Stimulated activated CD8-positive, alpha-beta memory T cell treated with anti-CD3 and anti-CD28 coated beads, Interleukin-15, amount 100 ng/mL, for 1 hour (primary cell): ENCODE data around the gene ATXN1.

Experiments used
- DNase-seq: peaks from one replicate; pipeline ENCODE4 v3.0.0-alpha.2; 2020; ENCODE audit warnings: low read depth

Gene ATXN1

GRCh38 chr6:16358531-16359138, 402.6 kb downstream of the ATXN1 start:
- no peak for DNase-seq

GRCh38 chr6:16355699-16356446, 405.4 kb downstream of the ATXN1 start:
- no peak for DNase-seq

GRCh38 chr6:16355238-16355637, 406.0 kb downstream of the ATXN1 start:
- DNase-seq = no peak

- DNase-seq = no peak
Observed at GRCh38 chr6:16354692-16355091, 406.6 kb downstream of the ATXN1 start.

- no peak for DNase-seq
Observed at GRCh38 chr6:16352821-16353438, 408.3 kb downstream of the ATXN1 start.

- DNase-seq = no peak
Observed at GRCh38 chr6:16352258-16352635, 409.0 kb downstream of the ATXN1 start.

- DNase-seq = no peak
Observed at GRCh38 chr6:16349544-16349943, 411.7 kb downstream of the ATXN1 start.

- no peak for DNase-seq
Observed at GRCh38 chr6:16346831-16347230, 414.4 kb downstream of the ATXN1 start.

GRCh38 chr6:16345449-16346330, 415.6 kb downstream of the ATXN1 start:
- DNase-seq = no peak

- DNase-seq = no peak
Observed at GRCh38 chr6:16344756-16345155, 416.5 kb downstream of the ATXN1 start.

GRCh38 chr6:16343593-16343992, 417.7 kb downstream of the ATXN1 start:
- no peak for DNase-seq

- no peak for DNase-seq
Observed at GRCh38 chr6:16339265-16339587, 422.0 kb downstream of the ATXN1 start.

GRCh38 chr6:16338577-16339264, 422.5 kb downstream of the ATXN1 start:
- no peak for DNase-seq

- DNase-seq = no peak
Observed at GRCh38 chr6:16337295-16337975, 423.8 kb downstream of the ATXN1 start.

GRCh38 chr6:16336911-16337294, 424.4 kb downstream of the ATXN1 start:
- DNase-seq = no peak

GRCh38 chr6:16336056-16336818, 425.0 kb downstream of the ATXN1 start:
- no peak for DNase-seq

- DNase-seq = no peak
Observed at GRCh38 chr6:16335176-16335575, 426.1 kb downstream of the ATXN1 start.

GRCh38 chr6:16334671-16335070, 426.6 kb downstream of the ATXN1 start:
- no peak for DNase-seq

- DNase-seq = no peak
Observed at GRCh38 chr6:16333580-16333979, 427.7 kb downstream of the ATXN1 start.

GRCh38 chr6:16332175-16332542, 429.1 kb downstream of the ATXN1 start:
- DNase-seq = peak; percentile 67
